HepG2 (cell line): ENCODE results near the gene TNFRSF6B. TPM values are rescaled to one million over a fixed set of nuclear protein-coding genes. Genes with fewer than 3 reads are reported as not detected.

Experiments
- ATAC-seq: fragments of 200-7000 bp; cut with Tn5 transposase; 3 replicates; pipeline ENCODE4 v1.9.1; 2020; ENCODE audit warnings: mild to moderate bottlenecking, moderate library complexity
- BruUV-seq: library from RNA; stranded (reverse); fragments of 400-500 nt; replicated peaks from 2 replicates; lab custom pipeline; 2021; lab: Mats Ljungman, UMichigan
- CTCF ChIA-PET: fragments of 300-600 bp; formaldehyde crosslinking; extraction: SDS; loops from one replicate; lab custom pipeline; 2021; ENCODE audit warnings: low total read pairs, inconsistent platforms, low intra/inter-chr PET ratio; lab: Yijun Ruan, JAX
- POLR2A ChIA-PET: fragments of 350-600 bp; sonication (Branson Sonifier 250); formaldehyde crosslinking; loops from one replicate; lab custom pipeline; 2020; ENCODE audit warnings: antibody characterized with exemption, inconsistent platforms; lab: Yijun Ruan, JAX
- DNase-seq: peaks from one replicate; pipeline ENCODE4 v3.0.0-alpha.2; 2015; ENCODE audit warnings: low spot score
- FAIRE-seq: peaks from 3 replicates; lab custom pipeline; 2011; peaks lifted over from hg19 to GRCh38; lab: Jason Lieb, UNC
- H2AFZ ChIP-seq: one replicate; pipeline ENCODE4 v1.6.1; 2011; ENCODE audit warnings: low read length, inconsistent platforms
- H3K27ac ChIP-seq: fragments of 300-600 bp; 3 replicates; pipeline ENCODE4 v1.8.0; 2011; ENCODE audit warnings: mixed run types, mild to moderate bottlenecking, mixed read lengths, low read length, inconsistent platforms; ENCODE audit not compliant: insufficient read depth; ENCODE audit errors: extremely low read length
- H3K27me3 ChIP-seq, 2 experiments: fragments of 200-600 bp in 1 of 2; 2 replicates in 1 of 2; 3 replicates in 1 of 2; pipeline versions ENCODE4 v1.6.0 to v1.8.0; 2011; ENCODE audit warnings: low read length in 2 of 2, mild to moderate bottlenecking in 2 of 2, moderate library complexity in 2 of 2, inconsistent platforms in 1 of 2; ENCODE audit not compliant: insufficient read depth in 2 of 2, control insufficient read depth in 1 of 2
- H3K36me3 ChIP-seq, 2 experiments: fragments of 200-600 bp in 1 of 2; replicated peaks in 1 of 2; 2 replicates in 1 of 2; 3 replicates in 1 of 2; pipeline versions ENCODE4 v1.5.1 to v1.8.0; 2011; ENCODE audit warnings: low read length in 2 of 2, inconsistent platforms in 1 of 2; ENCODE audit not compliant: insufficient read depth in 2 of 2, control insufficient read depth in 1 of 2
- H3K4me1 ChIP-seq: 2 replicates; pipeline ENCODE4 v1.5.1; 2012; ENCODE audit warnings: low read length, inconsistent platforms; ENCODE audit not compliant: insufficient read depth
- H3K4me2 ChIP-seq: 2 replicates; pipeline ENCODE4 v1.6.0; 2011; ENCODE audit warnings: low read depth, low read length, inconsistent platforms
- H3K4me3 ChIP-seq, 3 experiments: fragments of 200-600 bp in 1 of 3; sonication (generic), shearing (Covaris generic) in 1 of 3; replicated peaks in 1 of 3; 2 replicates each; pipeline ENCODE4 v1.5.1; 2011 to 2016; ENCODE audit warnings: low read length in 3 of 3, inconsistent platforms in 2 of 3, low read depth in 2 of 3, mild to moderate bottlenecking in 2 of 3, control low read depth in 1 of 3, mixed read lengths in 1 of 3; ENCODE audit not compliant: insufficient read depth in 1 of 3
- H3K79me2 ChIP-seq: one replicate; pipeline ENCODE4 v1.6.1; 2011; ENCODE audit warnings: low read length, inconsistent platforms; ENCODE audit not compliant: insufficient read depth
- H3K9ac ChIP-seq: 2 replicates; pipeline ENCODE4 v1.6.0; 2011; ENCODE audit warnings: mild to moderate bottlenecking, low read depth, low read length, inconsistent platforms; ENCODE audit not compliant: insufficient read depth
- H3K9me3 ChIP-seq: 2 replicates; pipeline ENCODE4 v1.5.1; 2012; ENCODE audit warnings: mild to moderate bottlenecking, low read length
- H4K20me1 ChIP-seq: 2 replicates; pipeline ENCODE4 v1.6.0; 2011; ENCODE audit warnings: inconsistent platforms, mild to moderate bottlenecking, low read length, moderate library complexity; ENCODE audit not compliant: insufficient read depth
- KMT2A ChIP-seq: sonication (generic); formaldehyde crosslinking; IDR thresholded peaks from 2 replicates; pipeline ENCODE4 v1.4.0; 2020; ENCODE audit warnings: missing genetic modification reagents
- MIER2 ChIP-seq: IDR thresholded peaks from 2 replicates; pipeline ENCODE4 v1.6.1; 2016; ENCODE audit warnings: missing biosample characterization, missing genetic modification reagents
- NONO ChIP-seq, 2 experiments: fragments of 450-650 bp in 1 of 2; sonication (generic) in 1 of 2; formaldehyde crosslinking in 1 of 2; IDR thresholded peaks in 1 of 2; conservative IDR thresholded peaks in 1 of 2; 2 replicates each; pipeline versions ENCODE4 v1.6.1 to v1.8.0; 2017 to 2022; ENCODE audit warnings: mild to moderate bottlenecking in 1 of 2, missing genetic modification reagents in 1 of 2, moderate library complexity in 1 of 2
- SMYD3 ChIP-seq: sonication (generic); formaldehyde crosslinking; IDR thresholded peaks from 2 replicates; pipeline ENCODE4 v1.8.1; 2023; ENCODE audit warnings: mild to moderate bottlenecking, missing genetic modification reagents
- TFDP1 ChIP-seq: IDR thresholded peaks from 2 replicates; pipeline ENCODE4 v1.6.1; 2016; ENCODE audit warnings: missing compliant biosample characterization, missing genetic modification reagents, borderline replicate concordance
- ZFY ChIP-seq: sonication (generic); formaldehyde crosslinking; IDR thresholded peaks from 2 replicates; pipeline ENCODE4 v1.4.0; 2020; ENCODE audit warnings: missing genetic modification reagents
- ZFYVE20 ChIP-seq: sonication (generic); formaldehyde crosslinking; IDR thresholded peaks from 2 replicates; pipeline ENCODE4 v1.8.0; 2023; ENCODE audit warnings: low read depth, mild to moderate bottlenecking, moderate library complexity, missing genetic modification reagents, borderline replicate concordance
- ZGPAT ChIP-seq: IDR thresholded peaks from 2 replicates; pipeline ENCODE4 v1.6.1; 2016; ENCODE audit warnings: mild to moderate bottlenecking
- ZIK1 ChIP-seq: sonication (generic); formaldehyde crosslinking; IDR thresholded peaks from 2 replicates; pipeline ENCODE4 v1.5.0; 2020; ENCODE audit warnings: mild to moderate bottlenecking, low read depth, missing genetic modification reagents, borderline replicate concordance
- ZNF326 ChIP-seq: sonication (generic); formaldehyde crosslinking; IDR thresholded peaks from 2 replicates; pipeline ENCODE4 v1.4.0; 2020; ENCODE audit warnings: missing genetic modification reagents, borderline replicate concordance
- ZNF329 ChIP-seq: sonication (generic); formaldehyde crosslinking; IDR thresholded peaks from 2 replicates; pipeline ENCODE4 v1.9.0; 2021; ENCODE audit warnings: low read depth, mild to moderate bottlenecking, missing genetic modification reagents
- ZNF335 ChIP-seq: sonication (generic); formaldehyde crosslinking; IDR thresholded peaks from 2 replicates; pipeline ENCODE4 v1.4.0; 2020; ENCODE audit warnings: missing genetic modification reagents
- ZNF414 ChIP-seq: sonication (generic); formaldehyde crosslinking; IDR thresholded peaks from 2 replicates; pipeline ENCODE4 v1.5.0; 2020; ENCODE audit warnings: missing genetic modification reagents
- ZNF605 ChIP-seq: sonication (generic); formaldehyde crosslinking; IDR thresholded peaks from 2 replicates; pipeline ENCODE4 v1.8.0; 2022; ENCODE audit warnings: mild to moderate bottlenecking, missing genetic modification reagents
- ZNF883 ChIP-seq: sonication (generic); formaldehyde crosslinking; IDR thresholded peaks from 2 replicates; pipeline ENCODE4 v1.5.1; 2020; ENCODE audit warnings: mild to moderate bottlenecking, missing genetic modification reagents; ENCODE audit errors: not compliant biosample characterization
- ZSCAN5A ChIP-seq: sonication (generic); formaldehyde crosslinking; IDR thresholded peaks from 2 replicates; pipeline ENCODE4 v1.8.0; 2022; ENCODE audit warnings: mild to moderate bottlenecking, missing genetic modification reagents, borderline replicate concordance
- WGBS: methylation state at CpG from one replicate; pipeline ENCODE4 v1.1.6; 2017; ENCODE audit warnings: low lambda C conversion rate; 5-methylcytosine and 5-hydroxymethylcytosine counted together
- in situ Hi-C: cut with HindIII; loops from 2 replicates; pipeline ENCODE4 v1.10.0; 2017; ENCODE audit warnings: low pct_unique_long_range_greater_than_20kb; ENCODE audit not compliant: extremely low pct_ligation_motif_present
- intact Hi-C: fragments of 100-400 bp; cut with micrococcal nuclease; formaldehyde crosslinking; loops from one replicate; pipeline ENCODE4 v1.10.0; 2022; ENCODE audit not compliant: unreplicated experiment
- polyA plus RNA-seq, 8 experiments: library from polyadenylated mRNA; depleted of rRNA in 3 of 8; stranded (reverse) in 7 of 8; unstranded in 1 of 8; fragments of >200 nt; fragmentation: Illumina TruSeq in 4 of 8; extraction: Trizol in 4 of 8; gene quantifications; 2 replicates each; pipeline versions ENCODE4 v1.2.1 to v1.2.3, GENCODE V29; 2011 to 2016; ENCODE audit warnings: low read depth in 4 of 8, missing spikeins in 1 of 8, mixed read lengths in 1 of 8; ENCODE audit not compliant: insufficient read depth in 1 of 8
- total RNA-seq, 5 experiments: library from RNA; depleted of rRNA; stranded (reverse); fragments of >200 nt; fragmentation: Illumina TruSeq; extraction: Trizol; gene quantifications; 2 replicates each; pipeline ENCODE4 v1.2.3, GENCODE V29; 2016; ENCODE audit warnings: low read depth in 1 of 5

The TNFRSF6B gene
- total and polyA plus RNA-seq, 2 of the 13 experiments (the other 11 are each of a cell fraction or from before 2014, with no cell fraction given) = 0.24 TPM; not detected in 1

DNA sequence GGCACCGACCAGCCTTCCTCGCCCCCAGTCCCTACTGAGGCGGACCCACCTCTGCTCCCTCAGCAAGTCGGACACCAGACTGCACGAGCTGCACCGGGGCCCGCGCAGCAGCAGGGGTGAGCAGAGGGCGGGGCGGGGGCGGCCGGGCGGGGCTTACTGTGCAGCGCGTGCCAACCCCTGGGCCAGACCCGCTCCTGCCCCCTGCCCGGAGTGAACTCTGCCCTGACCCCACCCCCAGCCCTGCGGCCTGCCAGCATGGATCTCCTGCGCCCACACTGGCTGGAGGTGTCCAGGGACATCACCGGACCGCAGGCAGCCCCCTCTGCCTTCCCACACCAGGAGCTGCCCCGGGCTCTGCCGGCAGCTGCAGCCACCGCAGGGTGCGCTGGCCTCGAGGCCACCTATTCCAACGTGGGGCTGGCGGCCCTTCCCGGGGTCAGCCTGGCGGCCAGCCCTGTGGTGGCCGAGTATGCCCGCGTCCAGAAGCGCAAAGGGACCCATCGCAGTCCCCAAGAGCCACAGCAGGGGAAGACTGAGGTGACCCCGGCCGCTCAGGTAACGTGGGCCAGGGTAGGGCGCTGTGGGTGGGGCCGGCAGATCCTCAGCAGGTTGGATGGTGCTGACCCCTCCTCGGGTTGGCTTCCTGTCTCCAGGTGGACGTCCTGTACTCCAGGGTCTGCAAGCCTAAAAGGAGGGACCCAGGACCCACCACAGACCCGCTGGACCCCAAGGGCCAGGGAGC, 41.7 kb downstream of the TNFRSF6B start (continued):
- TF ChIP-seq TFDP1 (peak; percentile 53), ZFYVE20 (CRISPR knock-in tag) (0 out of 2 replicates have a peak, but pooled peaks have one; percentile 51), ZSCAN5A (no peak; the same call in 1 of the 2 replicates), KMT2A (CRISPR knock-in tag) (no peak; the same call in 1 of the 2 replicates)

DNA sequence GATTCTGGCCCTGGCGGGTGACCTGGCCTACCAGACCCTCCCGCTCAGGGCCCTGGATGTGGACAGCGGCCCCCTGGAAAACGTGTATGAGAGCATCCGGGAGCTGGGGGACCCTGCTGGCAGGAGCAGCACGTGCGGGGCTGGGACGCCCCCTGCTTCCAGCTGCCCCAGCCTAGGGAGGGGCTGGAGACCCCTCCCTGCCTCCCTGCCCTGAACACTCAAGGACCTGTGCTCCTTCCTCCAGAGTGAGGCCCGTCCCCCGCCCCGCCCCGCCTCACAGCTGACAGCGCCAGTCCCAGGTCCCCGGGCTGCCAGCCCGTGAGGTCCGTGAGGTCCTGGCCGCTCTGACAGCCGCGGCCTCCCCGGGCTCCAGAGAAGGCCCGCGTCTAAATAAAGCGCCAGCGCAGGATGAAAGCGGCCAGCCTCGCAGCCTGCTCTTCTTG, 42.3 kb downstream of the TNFRSF6B start:
- in situ Hi-C loops = no loop called here
- ChIA-PET POLR2A (interaction anchor here (0.5 to 7.3 kb wide), 32 partner anchors 11 to 1671 kb away, joined by 3 to 190 read pairs (median 4); partner anchors contain the start of genes ARFRP1, C20orf204, GMEB2 and PRPF6), CTCF (interaction anchor here (2.5 kb wide), 1 partner anchor 31 kb away, joined by 8 read pairs; the partner anchor contains the start of genes ARFRP1 and ZGPAT)
- H3K27me3 ChIP-seq = no peaks in the 10 kb centered on the region
- H3K4me2 ChIP-seq = peak overlapping the region; percentile 90
- H4K20me1 ChIP-seq = no peaks in the 10 kb centered on the region
- H3K9ac ChIP-seq = peak overlapping the region; percentile 87
- ATAC-seq = peak; percentile 16
- 0% methylated on average over 24 of the region's 26 CpGs for WGBS
- H3K36me3 ChIP-seq = peaks cover 31 to 38% of the 10 kb centered on the region in 2 experiments
- H2AFZ ChIP-seq = no peak overlapping the region
- peaks cover 23% of the 10 kb centered on the region for H3K79me2 ChIP-seq
- FAIRE-seq = no peak
- TSS peak; percentile 69 for BruUV-seq
- no peaks in the 10 kb centered on the region for H3K9me3 ChIP-seq
- peak overlapping the region; percentile 93 for H3K27ac ChIP-seq
- intact Hi-C loops = loop anchor here (1.0 to 5.0 kb wide), 2 partner anchors 11 to 201 kb away; partner anchors contain the start of gene PTK6
- peaks cover 64% of the 10 kb centered on the region for H3K4me1 ChIP-seq
- DNase-seq = peak; percentile 71
- H3K4me3 ChIP-seq = peak overlapping the region; percentile 74 to 93 (median 85)
- TF ChIP-seq MIER2 (CRISPR knock-in tag) = 0 out of 2 replicates have a peak, but pooled peaks have one; percentile 17
- 0 out of 2 replicates have a peak, but pooled peaks have one; percentile 5 for TF ChIP-seq ZFY
- TF ChIP-seq ZNF335 = peak; percentile 67; the same call in 1 of the 2 replicates
- TF ChIP-seq ZGPAT (CRISPR knock-in tag) = peak; percentile 52
- TF ChIP-seq SMYD3 (CRISPR knock-in tag) = peak; percentile 77; the same call in 1 of the 2 replicates
- peak; percentile 55; the same call in 1 of the 2 replicates for TF ChIP-seq ZNF329 (CRISPR knock-in tag)
- TF ChIP-seq ZIK1 (CRISPR knock-in tag) = no peak
- no peak for TF ChIP-seq NONO (IDR thresholded peaks at IDR 0.05)
- no peak for TF ChIP-seq NONO (CRISPR knock-in tag; conservative IDR thresholded peaks at IDR 0.05)
- 0 out of 2 replicates have a peak, but pooled peaks have one; percentile 12 for TF ChIP-seq ZNF326 (CRISPR knock-in tag)
- TF ChIP-seq ZNF414 = peak; percentile 60; the same call in 1 of the 2 replicates
- peak; percentile 93 for TF ChIP-seq ZNF605 (CRISPR knock-in tag)
- TF ChIP-seq ZNF883 (CRISPR knock-in tag) = no peak
